Measurements from ENCODE around the gene MYO1B.

MYO1B gene

GRCh38 chr2:191225690-191226089 is 19.5 kb upstream of the MYO1B start:
- DNase-seq (ENCODE audit: low read depth in 2 of 2): no peak

GRCh38 chr2:191226196-191226595 is 19.0 kb upstream of the MYO1B start:
- DNase-seq (ENCODE audit: low read depth in 2 of 2): no peak

DNA sequence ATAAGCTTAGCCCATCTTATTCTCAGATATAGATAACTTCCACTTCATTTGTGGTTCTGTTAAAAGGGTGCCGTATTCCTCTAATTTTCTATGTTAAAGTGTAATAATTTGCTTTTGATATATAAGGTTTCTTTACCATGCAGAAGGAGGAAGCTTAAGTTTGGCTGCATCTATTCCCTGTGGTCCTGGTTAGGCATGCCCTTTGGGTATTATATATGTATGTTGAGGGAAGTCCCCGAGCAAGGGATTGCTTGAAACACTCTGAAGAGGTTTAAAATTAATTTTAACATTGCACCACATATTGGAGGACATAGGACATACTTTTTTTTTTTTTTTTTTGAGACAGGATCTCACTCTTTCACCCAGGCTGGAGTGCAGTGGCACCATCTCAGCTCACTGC is 16.9 kb upstream of the MYO1B start:
- DNase-seq (ENCODE audit: low read depth in 2 of 2): no peak

- DNase-seq (ENCODE audit: low read depth in 2 of 2): no peak
Measured at GRCh38 chr2:191228861-191229260, 16.3 kb upstream of the MYO1B start.

- no peak for DNase-seq (ENCODE audit: low read depth in 2 of 2)
Measured at GRCh38 chr2:191230174-191230573, 15.0 kb upstream of the MYO1B start.

DNA sequence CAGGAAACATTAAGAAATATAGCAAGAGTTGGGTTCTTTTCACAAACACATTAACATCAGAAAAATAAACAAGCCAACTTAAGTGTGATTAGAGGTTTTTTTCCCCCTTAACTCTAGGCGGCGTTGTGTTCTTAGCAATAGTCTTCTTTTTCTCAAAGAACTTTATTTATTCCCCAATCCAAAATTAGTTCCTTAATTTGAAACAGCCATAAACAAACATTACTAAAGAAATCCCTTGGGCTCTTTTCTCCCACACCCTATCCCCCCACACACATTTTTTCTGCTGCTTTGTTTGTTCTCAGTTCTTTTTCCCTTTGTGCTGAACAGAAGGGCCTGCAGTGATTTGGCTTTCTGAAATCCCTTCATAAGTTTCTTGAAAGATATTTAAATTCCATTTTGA is 13.2 kb upstream of the MYO1B start:
- no peak for DNase-seq (ENCODE audit: low read depth in 2 of 2)

DNA sequence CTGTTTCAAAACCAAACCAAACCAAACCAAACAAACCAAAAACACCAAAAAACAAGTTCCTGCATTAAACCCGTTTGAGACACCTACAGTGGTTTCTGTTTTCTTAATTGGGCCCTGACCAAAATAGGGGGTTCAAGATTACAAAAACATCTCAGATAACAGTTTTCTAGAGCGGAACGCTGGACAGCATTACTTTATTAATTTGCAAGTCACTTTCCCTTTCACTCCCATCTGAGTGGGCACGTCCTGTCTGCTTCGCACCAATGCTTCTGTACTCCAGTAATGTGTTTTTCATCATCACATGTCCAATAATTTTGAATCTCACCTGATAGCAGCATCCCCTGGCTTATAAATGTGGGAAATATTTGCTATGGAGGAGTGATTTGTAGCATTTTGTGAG is 11.7 kb upstream of the MYO1B start:
- DNase-seq (ENCODE audit: low read depth in 2 of 2): no peak

GRCh38 chr2:191234376-191234775 is 10.8 kb upstream of the MYO1B start:
- no peak for DNase-seq (ENCODE audit: low read depth in 2 of 2)

- no peak for DNase-seq (ENCODE audit: low read depth in 2 of 2)
Measured at GRCh38 chr2:191240871-191241270, 4.3 kb upstream of the MYO1B start.

DNA sequence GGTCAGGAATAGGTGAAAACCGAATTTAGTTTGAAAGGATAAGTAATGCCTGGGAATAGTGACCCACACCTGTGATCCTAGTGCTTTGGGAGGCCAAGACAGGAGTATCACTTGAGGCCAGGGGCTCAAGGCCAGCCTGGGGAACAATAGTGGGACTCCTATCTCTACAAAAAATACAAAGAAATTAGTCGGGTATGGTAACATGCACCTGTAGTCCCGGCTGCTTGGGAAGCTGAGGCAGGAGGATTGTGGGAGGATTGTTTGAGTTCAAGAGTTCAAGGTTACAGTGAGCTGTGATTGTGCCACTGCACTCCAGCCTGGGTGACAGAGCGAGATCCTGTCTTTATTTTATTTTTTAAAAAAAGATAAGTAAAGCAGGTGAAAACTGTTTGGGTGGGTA is 3.8 kb upstream of the MYO1B start:
- DNase-seq (ENCODE audit: low read depth in 2 of 2): no peak

GRCh38 chr2:191243154-191243553 is 2.0 kb upstream of the MYO1B start:
- DNase-seq (ENCODE audit: low read depth in 2 of 2): no peak

DNA sequence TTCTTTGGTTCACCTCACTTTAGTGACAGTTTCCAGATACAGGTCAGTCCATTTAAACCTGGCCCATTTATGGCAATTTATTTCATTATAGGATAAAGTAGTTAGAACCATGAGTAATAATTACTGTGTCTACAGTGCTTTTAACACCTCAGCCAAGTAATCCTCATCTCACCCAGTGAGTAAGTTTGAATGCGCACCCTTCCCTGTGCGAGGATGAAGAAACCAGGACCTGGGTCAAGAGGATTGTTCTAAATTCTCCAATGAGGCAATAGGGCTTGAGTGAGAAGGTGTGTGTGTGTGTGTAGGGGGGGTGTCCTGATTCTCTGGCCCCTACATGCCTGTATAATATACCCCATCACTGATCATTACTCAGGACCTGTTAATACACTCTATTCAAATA is 854 bp upstream of the MYO1B start:
- DNase-seq (ENCODE audit: low read depth in 2 of 2): no peak

DNA sequence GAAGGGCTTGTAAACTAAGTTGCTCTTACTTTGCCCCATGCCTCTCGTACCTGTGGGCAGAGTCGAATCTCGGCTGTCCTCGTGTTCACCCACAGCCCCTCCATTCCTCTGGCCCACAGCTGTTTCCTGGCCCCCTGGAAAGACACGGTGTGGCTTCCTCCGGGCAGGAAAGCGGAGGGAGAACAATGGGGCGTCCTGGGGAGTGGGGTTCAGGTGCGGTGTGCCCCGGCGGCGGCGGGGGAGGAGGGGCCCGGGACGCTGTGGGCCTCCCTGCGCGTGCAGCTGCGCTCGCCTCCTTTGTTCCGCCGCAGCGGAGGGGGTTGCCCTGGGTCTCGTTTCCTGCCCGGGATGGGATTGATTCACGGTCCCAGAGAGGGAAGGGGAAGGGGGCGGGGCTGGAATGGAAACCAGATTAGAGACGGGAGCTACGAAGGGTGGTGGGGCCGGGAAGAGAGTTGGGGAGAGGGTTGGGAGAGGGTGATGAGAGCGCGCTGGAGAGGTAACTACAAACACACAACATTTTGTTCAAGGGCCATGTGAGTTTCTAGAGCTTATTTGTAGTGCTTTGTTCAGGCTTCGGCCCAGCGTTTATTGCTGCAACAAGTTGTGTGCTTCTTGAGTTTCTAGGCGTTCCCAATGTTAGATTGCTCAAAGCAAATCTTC is 796 bp downstream of the MYO1B start:
- peak in 1 of 2 donors; percentile 10 for DNase-seq (ENCODE audit: low read depth in 2 of 2)

DNA sequence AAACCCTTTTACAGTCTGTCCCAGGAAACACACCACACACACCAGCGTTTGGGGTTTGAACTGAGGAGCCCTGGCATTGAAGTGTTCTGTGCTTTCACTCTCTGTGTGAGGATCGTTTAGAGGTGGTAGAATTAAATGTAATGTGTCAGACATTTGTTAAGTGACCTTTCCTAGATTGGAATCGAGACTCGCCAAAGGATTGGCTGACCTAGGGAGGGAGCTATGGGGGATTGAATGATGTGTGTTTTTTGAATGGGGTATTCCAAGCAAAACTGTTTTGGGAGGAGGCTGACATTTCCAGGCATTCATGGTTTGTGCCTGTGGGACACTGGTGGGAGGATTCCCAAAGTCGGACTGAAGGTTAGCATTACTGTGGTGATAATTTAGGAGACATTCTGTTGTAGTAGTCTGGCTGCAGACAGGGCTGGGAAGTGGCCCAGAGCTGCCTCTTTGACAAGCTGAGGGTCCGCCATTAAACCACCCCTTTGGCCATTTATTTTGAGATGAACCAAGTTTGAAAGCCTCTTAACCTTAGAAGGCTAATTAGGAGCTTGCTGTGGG is 1.7 kb downstream of the MYO1B start:
- DNase-seq (ENCODE audit: low read depth in 2 of 2): no peak

DNA sequence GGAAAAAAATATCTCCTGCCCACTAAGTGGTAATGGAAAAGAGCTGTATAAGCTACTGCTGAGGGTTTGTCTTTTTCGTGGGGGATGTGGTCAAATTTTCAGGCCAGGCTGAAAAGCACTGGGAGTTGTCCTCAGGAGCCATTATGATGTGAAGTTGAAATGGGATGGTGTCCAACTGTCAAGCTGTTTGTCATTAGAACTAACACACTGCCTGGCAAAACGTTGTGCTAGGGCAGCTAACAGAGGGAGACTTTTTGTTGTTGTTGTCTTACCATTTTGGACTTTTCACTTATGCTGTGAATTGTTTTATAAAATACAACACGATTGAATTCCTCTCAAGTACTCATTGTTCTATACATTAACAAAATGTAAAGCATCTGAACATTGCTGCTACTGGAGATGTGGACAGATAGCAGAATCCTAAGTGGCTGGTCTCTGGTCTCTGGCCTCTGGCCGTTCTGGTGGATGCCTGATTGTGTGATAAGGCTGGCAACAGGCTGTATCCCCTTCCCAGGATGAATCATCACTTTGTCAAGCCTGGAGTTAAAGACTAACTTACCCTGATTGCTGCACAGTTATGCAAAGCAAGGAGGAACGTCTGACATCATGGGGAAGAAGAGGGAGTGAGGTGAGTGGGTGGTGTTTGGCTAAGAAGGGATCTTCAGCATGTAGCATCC is 2.3 kb downstream of the MYO1B start:
- no peak for DNase-seq (ENCODE audit: low read depth in 2 of 2)

GRCh38 chr2:191249156-191249813 is 4.1 kb downstream of the MYO1B start:
- no peak for DNase-seq (ENCODE audit: low read depth in 2 of 2)

- no peak for DNase-seq (ENCODE audit: low read depth in 2 of 2)
Measured at GRCh38 chr2:191250400-191250799, 5.2 kb downstream of the MYO1B start.

GRCh38 chr2:191250986-191251385 is 5.8 kb downstream of the MYO1B start:
- DNase-seq (ENCODE audit: low read depth in 2 of 2): no peak

- DNase-seq (ENCODE audit: low read depth in 2 of 2): no peak
Measured at GRCh38 chr2:191252699-191253098, 7.5 kb downstream of the MYO1B start.

DNA sequence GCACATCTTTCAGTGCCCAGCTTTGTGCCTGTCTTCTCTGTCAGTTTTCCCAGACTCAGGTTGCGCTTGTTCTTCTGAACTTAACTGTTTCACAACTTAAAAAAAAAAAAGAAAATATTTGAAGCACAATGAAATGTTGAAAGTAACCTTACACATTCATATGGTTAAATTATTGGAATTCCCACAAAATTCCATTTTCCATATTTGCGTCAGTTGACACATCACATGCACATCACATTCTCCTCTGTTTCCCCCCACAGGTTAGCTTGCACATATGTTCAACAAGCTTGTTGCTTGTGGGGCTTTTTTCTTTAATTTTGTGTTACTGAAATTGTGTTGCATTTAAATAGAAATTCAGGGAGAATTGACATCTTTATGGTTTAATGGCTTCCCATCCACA is 8.3 kb downstream of the MYO1B start:
- no peak for DNase-seq (ENCODE audit: low read depth in 2 of 2)

- no peak for DNase-seq (ENCODE audit: low read depth in 2 of 2)
Measured at GRCh38 chr2:191255271-191255670, 10.1 kb downstream of the MYO1B start.

- DNase-seq (ENCODE audit: low read depth in 2 of 2): no peak
Measured at GRCh38 chr2:191255756-191256312, 10.6 kb downstream of the MYO1B start.

DNA sequence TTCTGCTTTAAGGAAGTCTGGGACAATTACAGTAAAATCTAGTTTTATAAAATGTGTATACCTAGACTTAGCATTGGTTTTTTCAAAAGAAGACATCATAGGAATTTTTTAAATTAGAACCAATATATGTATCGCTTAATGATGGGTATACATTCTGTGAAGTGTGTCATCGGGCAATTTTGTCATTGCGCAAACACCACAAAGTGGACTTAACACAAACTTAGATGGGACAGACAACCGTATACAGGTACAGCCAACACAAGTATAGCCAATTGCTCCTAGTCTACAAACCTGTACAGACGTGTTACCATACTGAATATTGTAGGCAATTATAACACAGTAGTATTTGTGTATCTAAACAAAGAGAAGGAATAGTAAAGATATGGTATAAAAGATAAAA is 12.7 kb downstream of the MYO1B start:
- DNase-seq (ENCODE audit: low read depth in 2 of 2): no peak

Measured in stimulated activated CD4-positive, alpha-beta T cell treated with anti-CD3 and anti-CD28 coated beads, Interleukin-15, amount 100 ng/mL, for 48 hours (primary cell).